Mesenchymal stem cell (in vitro differentiated cells and primary cell): Measurements from ENCODE around the gene HSPA12B.
A peak's percentile ranks its signal among the peaks of the same experiment; 100 is the strongest.

Source experiments
- DNase-seq: peaks from one replicate; pipeline ENCODE4 v3.0.0-alpha.2; 2013
- H2AFZ ChIP-seq: one replicate; pipeline ENCODE4 v1.6.1; 2013; ENCODE audit warnings: low read depth, mild to moderate bottlenecking, control low read depth, inconsistent platforms, low read length, moderate library complexity
- H2AK5ac ChIP-seq: 2 replicates; pipeline ENCODE4 v1.6.1; 2013; ENCODE audit warnings: low read length, moderate library complexity, mild to moderate bottlenecking, inconsistent platforms; ENCODE audit not compliant: severe bottlenecking
- H2BK120ac ChIP-seq: one replicate; pipeline ENCODE4 v1.6.1; 2013; ENCODE audit warnings: low read depth, mild to moderate bottlenecking, inconsistent platforms, low read length, moderate library complexity
- H2BK12ac ChIP-seq, 2 experiments: one replicate each; pipeline ENCODE4 v1.6.1; 2013; ENCODE audit warnings: inconsistent platforms in 2 of 2, low read length in 2 of 2, mild to moderate bottlenecking in 2 of 2, moderate library complexity in 2 of 2, control low read depth in 1 of 2
- H2BK15ac ChIP-seq: one replicate; pipeline ENCODE4 v1.6.1; 2013; ENCODE audit warnings: mild to moderate bottlenecking, low read depth, inconsistent platforms; ENCODE audit not compliant: poor library complexity, severe bottlenecking
- H2BK5ac ChIP-seq: 2 replicates; pipeline ENCODE4 v1.6.1; 2013; ENCODE audit warnings: low read depth, mild to moderate bottlenecking, low read length, control low read depth, inconsistent platforms; ENCODE audit not compliant: poor library complexity, severe bottlenecking
- H3K14ac ChIP-seq, 2 experiments: one replicate each; pipeline ENCODE4 v1.6.1; 2013; ENCODE audit warnings: inconsistent platforms in 2 of 2, low read length in 2 of 2, control low read depth in 1 of 2, mild to moderate bottlenecking in 1 of 2, moderate library complexity in 1 of 2
- H3K18ac ChIP-seq, 2 experiments: one replicate each; pipeline ENCODE4 v1.6.1; 2013; ENCODE audit warnings: inconsistent platforms in 2 of 2, low read length in 2 of 2, control low read depth in 1 of 2, low read depth in 1 of 2, mild to moderate bottlenecking in 1 of 2
- H3K23ac ChIP-seq, 2 experiments: one replicate each; pipeline ENCODE4 v1.6.1; 2013; ENCODE audit warnings: inconsistent platforms in 2 of 2, low read length in 2 of 2, mild to moderate bottlenecking in 2 of 2, moderate library complexity in 2 of 2, control low read depth in 1 of 2
- H3K27ac ChIP-seq: 2 replicates; pipeline ENCODE4 v1.5.1; 2013; ENCODE audit warnings: mild to moderate bottlenecking, moderate library complexity, low read length, control low read depth, inconsistent platforms; ENCODE audit not compliant: poor library complexity, severe bottlenecking
- H3K27me3 ChIP-seq, 2 experiments: 2 replicates each; pipeline versions ENCODE4 v1.6.1 to v1.7.0; 2013; ENCODE audit warnings: low read length in 2 of 2, mild to moderate bottlenecking in 2 of 2, moderate library complexity in 2 of 2, control low read depth in 1 of 2, inconsistent platforms in 1 of 2; ENCODE audit not compliant: control insufficient read depth in 1 of 2, insufficient read depth in 1 of 2
- H3K36me3 ChIP-seq, 2 experiments: 2 replicates each; pipeline versions ENCODE4 v1.6.1 to v1.7.0; 2013; ENCODE audit warnings: low read length in 2 of 2, control low read depth in 1 of 2, inconsistent platforms in 1 of 2, low read depth in 1 of 2, mild to moderate bottlenecking in 1 of 2; ENCODE audit not compliant: insufficient read depth in 2 of 2, control insufficient read depth in 1 of 2
- H3K4ac ChIP-seq, 2 experiments: one replicate each; pipeline ENCODE4 v1.6.1; 2013; ENCODE audit warnings: inconsistent platforms in 2 of 2, low read length in 2 of 2, mild to moderate bottlenecking in 2 of 2, moderate library complexity in 2 of 2, control low read depth in 1 of 2, low read depth in 1 of 2
- H3K4me1 ChIP-seq: 2 replicates; pipeline ENCODE4 v1.6.1; 2013; ENCODE audit warnings: low read depth, low read length, control low read depth; ENCODE audit not compliant: control insufficient read depth, insufficient read depth
- H3K4me2 ChIP-seq: 2 replicates; pipeline ENCODE4 v1.6.1; 2013; ENCODE audit warnings: low read length, mild to moderate bottlenecking, inconsistent platforms; ENCODE audit not compliant: poor library complexity, severe bottlenecking
- H3K4me3 ChIP-seq, 2 experiments: 2 replicates each; pipeline versions ENCODE4 v1.5.1 to v1.7.0; 2013; ENCODE audit warnings: low read length in 2 of 2, mild to moderate bottlenecking in 2 of 2, control low read depth in 1 of 2, low read depth in 1 of 2; ENCODE audit not compliant: insufficient read depth in 1 of 2
- H3K79me1 ChIP-seq: replicated peaks from 2 replicates; pipeline ENCODE4 v1.6.1; 2013; ENCODE audit warnings: mild to moderate bottlenecking, control low read depth, low read length, inconsistent platforms; ENCODE audit not compliant: poor library complexity, severe bottlenecking
- H3K9ac ChIP-seq: 2 replicates; pipeline ENCODE4 v1.7.0; 2013; ENCODE audit warnings: mild to moderate bottlenecking, low read length, moderate library complexity
- H3K9me3 ChIP-seq: 2 replicates; pipeline ENCODE4 v1.7.0; 2013; ENCODE audit warnings: mild to moderate bottlenecking, low read length; ENCODE audit not compliant: control insufficient read depth
- H4K8ac ChIP-seq: one replicate; pipeline ENCODE4 v1.6.1; 2013; ENCODE audit warnings: inconsistent platforms, mild to moderate bottlenecking, low read length, moderate library complexity
- H4K91ac ChIP-seq: one replicate; pipeline ENCODE4 v1.6.1; 2013; ENCODE audit warnings: mild to moderate bottlenecking, low read length, inconsistent platforms
- WGBS: methylation state at CpG from one replicate; pipeline ENCODE4 v1.1.7; 2013; ENCODE audit warnings: mixed read lengths; 5-methylcytosine and 5-hydroxymethylcytosine counted together

HSPA12B gene

GRCh38 chr20:3777716-3778629 is 45.5 kb downstream of the HSPA12B start:
- peak overlapping the region in 1 of 2 experiments; percentile 61 for H3K23ac ChIP-seq
- H2BK15ac ChIP-seq: peak overlapping the region; percentile 54
- no peak overlapping the region for H3K4ac ChIP-seq
- peaks cover 3% of the 10 kb centered on the region for H3K79me1 ChIP-seq
- no peak overlapping the region for H2BK12ac ChIP-seq
- H3K4me1 ChIP-seq: peaks cover 20% of the 10 kb centered on the region
- H3K9ac ChIP-seq: peak overlapping the region; percentile 80
- H3K9me3 ChIP-seq: peaks cover 4% of the 10 kb centered on the region
- H4K91ac ChIP-seq: peak overlapping the region; percentile 84
- peak overlapping the region in 1 of 2 experiments; percentile 80 for H3K14ac ChIP-seq
- DNase-seq: peak; percentile 52
- peak overlapping the region; percentile 93 for H3K4me2 ChIP-seq
- H2BK120ac ChIP-seq: no peak overlapping the region
- H3K27me3 ChIP-seq: peaks cover 0 to 13% of the 10 kb centered on the region in 2 experiments
- peak overlapping the region; percentile 47 for H2AK5ac ChIP-seq
- WGBS: 5% methylated on average over 70 of the region's 70 CpGs
- H3K27ac ChIP-seq: no peak overlapping the region
- H3K18ac ChIP-seq: peak overlapping the region; percentile 50 to 77
- H3K4me3 ChIP-seq: peak overlapping the region; percentile 53 to 79
- peak overlapping the region; percentile 85 for H4K8ac ChIP-seq
- H3K36me3 ChIP-seq: peaks cover 0 to 10% of the 10 kb centered on the region in 2 experiments
- H2AFZ ChIP-seq: peak overlapping the region; percentile 84
- H2BK5ac ChIP-seq: no peak overlapping the region

GRCh38 chr20:3778976-3779375 is 46.5 kb downstream of the HSPA12B start:
- no peak overlapping the region for H4K8ac ChIP-seq
- H4K91ac ChIP-seq: no peak overlapping the region
- H2BK15ac ChIP-seq: no peak overlapping the region
- H3K4me3 ChIP-seq: no peak overlapping the region
- DNase-seq: no peak
- peaks cover 4% of the 10 kb centered on the region for H3K9me3 ChIP-seq
- no peak overlapping the region for H3K27ac ChIP-seq
- H3K23ac ChIP-seq: no peak overlapping the region
- peaks cover 4 to 17% of the 10 kb centered on the region in 2 experiments for H3K36me3 ChIP-seq
- peaks cover 0 to 13% of the 10 kb centered on the region in 2 experiments for H3K27me3 ChIP-seq
- no peak overlapping the region for H2BK5ac ChIP-seq
- H2BK12ac ChIP-seq: no peak overlapping the region
- no peak overlapping the region for H3K9ac ChIP-seq
- no peak overlapping the region for H3K14ac ChIP-seq
- H2AFZ ChIP-seq: no peak overlapping the region
- H3K79me1 ChIP-seq: peaks cover 7% of the 10 kb centered on the region
- no peak overlapping the region for H2BK120ac ChIP-seq
- H3K18ac ChIP-seq: no peak overlapping the region
- no peak overlapping the region for H3K4me2 ChIP-seq
- H3K4me1 ChIP-seq: peaks cover 28% of the 10 kb centered on the region
- WGBS: 89% methylated on average over 18 of the region's 18 CpGs
- H2AK5ac ChIP-seq: no peak overlapping the region
- H3K4ac ChIP-seq: no peak overlapping the region

GRCh38 chr20:3781153-3781910 is 48.8 kb downstream of the HSPA12B start, which contains the start of gene SPEF1:
SPEF1 (minus strand) TSS chr20:3781448; CDS start chr20:3781287, 161 bp downstream.
- no peak within 1 kb of the TSS for H4K91ac ChIP-seq
- WGBS: 15% methylated on average over 28 of the region's 28 CpGs
- no peak within 1 kb of the TSS for H3K4ac ChIP-seq
- peak within 1 kb of the TSS; percentile 89 for H3K4me2 ChIP-seq
- peak within 1 kb of the TSS; percentile 62 for H4K8ac ChIP-seq
- H3K4me3 ChIP-seq: peak within 1 kb of the TSS; percentile 56 to 67
- DNase-seq: peak; percentile 95
- H2BK12ac ChIP-seq: no peak within 1 kb of the TSS
- H2AFZ ChIP-seq: peak within 1 kb of the TSS; percentile 55
- H3K23ac ChIP-seq: no peak within 1 kb of the TSS
- peaks cover 23 to 29% of the 10 kb centered on the region in 2 experiments for H3K36me3 ChIP-seq
- H2AK5ac ChIP-seq: no peak within 1 kb of the TSS
- peaks cover 50% of the 10 kb centered on the region for H3K4me1 ChIP-seq
- peak within 1 kb of the TSS; percentile 60 for H3K9ac ChIP-seq
- H3K9me3 ChIP-seq: no peaks in the 10 kb centered on the region
- H3K18ac ChIP-seq: no peak within 1 kb of the TSS
- no peak within 1 kb of the TSS for H2BK5ac ChIP-seq
- peak within 1 kb of the TSS; percentile 46 for H2BK15ac ChIP-seq
- H3K27ac ChIP-seq: no peak within 1 kb of the TSS
- H3K27me3 ChIP-seq: peaks cover 0 to 13% of the 10 kb centered on the region in 2 experiments
- no peak within 1 kb of the TSS for H2BK120ac ChIP-seq
- H3K79me1 ChIP-seq: peaks cover 18% of the 10 kb centered on the region
- no peak within 1 kb of the TSS for H3K14ac ChIP-seq

- WGBS: 99% methylated on average over 6 of the region's 6 CpGs
- Histone ChIP-seq H3K9ac (peak overlapping the region; percentile 56), H4K91ac (no peak overlapping the region), H3K4me3 (no peak overlapping the region), H4K8ac (no peak overlapping the region), H3K18ac (no peak overlapping the region), H2BK120ac (no peak overlapping the region), H3K9me3 (no peaks in the 10 kb centered on the region), H2BK5ac (no peak overlapping the region), H2BK15ac (no peak overlapping the region), H3K4ac (no peak overlapping the region), H3K36me3 (peaks cover 23 to 29% of the 10 kb centered on the region in 2 experiments), H3K79me1 (peaks cover 18% of the 10 kb centered on the region), H3K27ac (no peak overlapping the region), H2AK5ac (no peak overlapping the region), H2BK12ac (no peak overlapping the region), H3K14ac (no peak overlapping the region), H3K27me3 (peaks cover 0 to 13% of the 10 kb centered on the region in 2 experiments), H2AFZ (no peak overlapping the region), H3K4me1 (peaks cover 45% of the 10 kb centered on the region), H3K23ac (no peak overlapping the region), H3K4me2 (no peak overlapping the region)
- no peak for DNase-seq
Measured at GRCh38 chr20:3782597-3782996, 50.1 kb downstream of the HSPA12B start.
